AG09309 (cell line): ENCODE data around the gene TUB.

ENCODE experiments used
- DNase-seq: peaks from one replicate; pipeline ENCODE4 v3.0.0-alpha.2; 2010; ENCODE audit warnings: low read depth
- H3K4me3 ChIP-seq: 2 replicates; pipeline ENCODE4 v1.5.1; 2011; ENCODE audit warnings: mild to moderate bottlenecking, low read depth, low read length, moderate library complexity; ENCODE audit not compliant: control insufficient read depth
- CTCF ChIP-seq: IDR thresholded peaks from 2 replicates; pipeline ENCODE4 v1.5.1; 2011; ENCODE audit warnings: mild to moderate bottlenecking, low read depth, low read length, inconsistent platforms; ENCODE audit not compliant: insufficient read depth, control insufficient read depth; ENCODE audit errors: missing control alignments

TUB gene

GRCh38 chr11:8034106-8034585 is 46.9 kb upstream of the TUB start:
- TF ChIP-seq CTCF, result no peak
- H3K4me3 ChIP-seq, result no peak overlapping the region
- no peak for DNase-seq

GRCh38 chr11:8034604-8035190 is 46.3 kb upstream of the TUB start:
- DNase-seq, result no peak
- no peak overlapping the region for H3K4me3 ChIP-seq
- TF ChIP-seq CTCF, result no peak

- TF ChIP-seq CTCF, result no peak
- DNase-seq, result no peak
- H3K4me3 ChIP-seq, result no peak overlapping the region
These were observed 45.7 kb upstream of the TUB start for GRCh38 chr11:8035200-8035855.

GRCh38 chr11:8036002-8036802 is 44.8 kb upstream of the TUB start:
- DNase-seq, result no peak
- H3K4me3 ChIP-seq, result no peak overlapping the region
- TF ChIP-seq CTCF, result no peak

GRCh38 chr11:8036986-8037385 is 44.0 kb upstream of the TUB start:
- no peak for TF ChIP-seq CTCF
- no peak for DNase-seq
- H3K4me3 ChIP-seq, result no peak overlapping the region

- H3K4me3 ChIP-seq, result no peak overlapping the region
- no peak for TF ChIP-seq CTCF
- DNase-seq, result no peak
These were observed 42.6 kb upstream of the TUB start for GRCh38 chr11:8038393-8038792.
